Liver (tissue), 9 donors: ENCODE measurements around the gene MYB. TPM values are rescaled to one million over a fixed set of nuclear protein-coding genes. Genes with fewer than 3 reads are reported as not detected.

Experiments
- DNase-seq: peaks from one replicate; pipeline ENCODE4 v3.0.0-alpha.2; 2017; ENCODE audit warnings: low spot score
- H3K27ac ChIP-seq, 2 donors: one replicate each; pipeline ENCODE4 v1.7.0; 2013; ENCODE audit warnings: inconsistent platforms in 2 of 2, low read length in 2 of 2, control low read depth in 1 of 2, low read depth in 1 of 2, mild to moderate bottlenecking in 1 of 2
- H3K27me3 ChIP-seq, 4 donors: one replicate each; pipeline versions ENCODE4 v1.6.1 to v1.7.0; 2013; ENCODE audit warnings: low read length in 3 of 4, inconsistent platforms in 1 of 4, mild to moderate bottlenecking in 1 of 4, moderate library complexity in 1 of 4; ENCODE audit not compliant: control insufficient read depth in 4 of 4, insufficient read depth in 4 of 4
- H3K36me3 ChIP-seq, 4 donors: one replicate each; pipeline versions ENCODE4 v1.6.1 to v1.7.0; 2013; ENCODE audit warnings: low read length in 3 of 4, mild to moderate bottlenecking in 3 of 4, low read depth in 1 of 4, moderate library complexity in 1 of 4; ENCODE audit not compliant: control insufficient read depth in 4 of 4, insufficient read depth in 3 of 4
- H3K4me1 ChIP-seq, 4 donors: one replicate each; pipeline versions ENCODE4 v1.6.1 to v1.7.0; 2013; ENCODE audit warnings: low read length in 3 of 4, mild to moderate bottlenecking in 3 of 4, moderate library complexity in 1 of 4; ENCODE audit not compliant: control insufficient read depth in 4 of 4, insufficient read depth in 4 of 4
- H3K4me3 ChIP-seq, 3 donors: one replicate each; pipeline versions ENCODE4 v1.6.1 to v1.7.0; 2013; ENCODE audit warnings: low read length in 3 of 3, control low read depth in 1 of 3, low read depth in 1 of 3, mild to moderate bottlenecking in 1 of 3
- H3K9ac ChIP-seq, 2 donors: one replicate each; pipeline ENCODE4 v1.7.0; 2013; ENCODE audit warnings: low read length in 2 of 2, mild to moderate bottlenecking in 2 of 2, moderate library complexity in 2 of 2, control low read depth in 1 of 2, low read depth in 1 of 2
- H3K9me3 ChIP-seq, 4 donors: one replicate each; pipeline versions ENCODE4 v1.6.1 to v1.7.0; 2013; ENCODE audit warnings: low read length in 3 of 4; ENCODE audit not compliant: control insufficient read depth in 4 of 4
- ATF3 ChIP-seq: IDR thresholded peaks from 2 replicates; pipeline ENCODE4 v1.6.1; 2016; ENCODE audit warnings: antibody characterized with exemption
- CTCF ChIP-seq: fragments of 150-350 bp; IDR thresholded peaks from 2 replicates; pipeline ENCODE4 v1.5.1; 2017; ENCODE audit warnings: improper control_type of control experiment, low read depth, low read length; ENCODE audit not compliant: missing input control
- EGR1 ChIP-seq, 2 donors: IDR thresholded peaks; 2 replicates each; pipeline ENCODE4 v1.6.1; 2016 to 2018; ENCODE audit warnings: antibody characterized with exemption in 2 of 2, low read depth in 2 of 2
- FOXA1 ChIP-seq: IDR thresholded peaks from 2 replicates; pipeline ENCODE4 v1.6.1; 2016; ENCODE audit warnings: antibody characterized with exemption
- FOXA2 ChIP-seq: IDR thresholded peaks from 2 replicates; pipeline ENCODE4 v1.6.1; 2016; ENCODE audit warnings: antibody characterized with exemption
- GABPA ChIP-seq, 2 donors: IDR thresholded peaks in 1 of 2; conservative IDR thresholded peaks in 1 of 2; 2 replicates each; pipeline ENCODE4 v1.6.1; 2016; ENCODE audit warnings: antibody characterized with exemption in 2 of 2, mild to moderate bottlenecking in 1 of 2, moderate library complexity in 1 of 2
- HNF4A ChIP-seq, 2 donors: conservative IDR thresholded peaks; 2 replicates each; pipeline ENCODE4 v1.6.1; 2016; ENCODE audit warnings: antibody characterized with exemption in 2 of 2, mild to moderate bottlenecking in 2 of 2
- HNF4G ChIP-seq: IDR thresholded peaks from 2 replicates; pipeline ENCODE4 v1.6.1; 2016; ENCODE audit warnings: antibody characterized with exemption
- JUND ChIP-seq, 2 donors: IDR thresholded peaks; 2 replicates each; pipeline ENCODE4 v1.6.1; 2016; ENCODE audit warnings: antibody characterized with exemption in 2 of 2
- MAX ChIP-seq: IDR thresholded peaks from 2 replicates; pipeline ENCODE4 v1.6.1; 2016; ENCODE audit warnings: antibody characterized with exemption
- NR2F2 ChIP-seq: IDR thresholded peaks from 2 replicates; pipeline ENCODE4 v1.6.1; 2016; ENCODE audit warnings: antibody characterized with exemption
- RAD21 ChIP-seq, 2 donors: IDR thresholded peaks; 2 replicates each; pipeline ENCODE4 v1.6.1; 2016; ENCODE audit warnings: antibody characterized with exemption in 2 of 2, mild to moderate bottlenecking in 2 of 2
- REST ChIP-seq: IDR thresholded peaks from 2 replicates; pipeline ENCODE4 v1.6.1; 2016; ENCODE audit warnings: antibody characterized with exemption, mild to moderate bottlenecking
- RXRA ChIP-seq, 2 donors: IDR thresholded peaks; 2 replicates each; pipeline ENCODE4 v1.6.1; 2017 to 2018; ENCODE audit warnings: antibody characterized with exemption in 2 of 2, mild to moderate bottlenecking in 1 of 2
- SP1 ChIP-seq: IDR thresholded peaks from 2 replicates; pipeline ENCODE4 v1.6.1; 2018; ENCODE audit warnings: antibody characterized with exemption, mild to moderate bottlenecking
- TAF1 ChIP-seq: conservative IDR thresholded peaks from 2 replicates; pipeline ENCODE4 v1.6.1; 2016; ENCODE audit warnings: antibody characterized with exemption, mild to moderate bottlenecking
- YY1 ChIP-seq: IDR thresholded peaks from 2 replicates; pipeline ENCODE4 v1.6.1; 2016; ENCODE audit warnings: antibody characterized with exemption, mild to moderate bottlenecking
- ZBTB33 ChIP-seq: IDR thresholded peaks from 2 replicates; pipeline ENCODE4 v1.6.1; 2016; ENCODE audit warnings: antibody characterized with exemption
- WGBS: extraction: QIAGEN DNeasy Blood & Tissue Kit; methylation state at CpG from one replicate; pipeline ENCODE4 v1.1.7; 2013; 5-methylcytosine and 5-hydroxymethylcytosine counted together
- polyA plus RNA-seq, 2 donors: library from polyadenylated mRNA; stranded (reverse) in 1 of 2; unstranded in 1 of 2; fragments of 200-250 nt in 1 of 2; fragments of >200 nt in 1 of 2; fragmentation: Nextera tagmentation in 1 of 2; extraction: Ambion mirVana in 1 of 2; gene quantifications; one replicate each; pipeline versions ENCODE4 v1.2.1 to v1.2.3, GENCODE V29; 2013 to 2015
- total RNA-seq, 2 donors: library from RNA; depleted of rRNA; stranded (reverse); fragments of >200 nt; gene quantifications; one replicate each; pipeline ENCODE4 v1.2.3, GENCODE V29; 2014
- donor health status: healthy.
- donor health status: healthy.
- donor health status: healthy.
- donor health status: healthy.
- donor health status: healthy.

MYB gene
- total and polyA plus RNA-seq, 4 donors: 0.08 to 19.8 (median 0.11) TPM

GRCh38 chr6:135159531-135159930 is 21.6 kb upstream of the MYB start:
- Histone ChIP-seq H3K27ac (no peak overlapping the region), H3K4me1 (no peaks in the 10 kb centered on the region), H3K36me3 (no peaks in the 10 kb centered on the region), H3K9me3 (no peaks in the 10 kb centered on the region), H3K27me3 (no peaks in the 10 kb centered on the region), H3K9ac (no peak overlapping the region), H3K4me3 (no peak overlapping the region)
- TF ChIP-seq ZBTB33: no peak
- no peak for TF ChIP-seq TAF1
- no peak for TF ChIP-seq JUND (IDR thresholded peaks at IDR 0.05)
- TF ChIP-seq HNF4A (conservative IDR thresholded peaks at IDR 0.05): no peak
- no peak for TF ChIP-seq FOXA2
- no peak for TF ChIP-seq FOXA1
- TF ChIP-seq CTCF: no peak
- no peak for TF ChIP-seq REST
- no peak for TF ChIP-seq YY1
- no peak for TF ChIP-seq ATF3
- TF ChIP-seq GABPA (IDR thresholded peaks at IDR 0.05 in 1 of 2, conservative IDR thresholded peaks at IDR 0.05 in 1 of 2): no peak
- no peak for TF ChIP-seq HNF4G
- TF ChIP-seq RAD21 (IDR thresholded peaks at IDR 0.05): no peak
- no peak for TF ChIP-seq MAX
- TF ChIP-seq EGR1 (IDR thresholded peaks at IDR 0.05; ENCODE audit: low read depth in 2 of 2): no peak
- no peak for TF ChIP-seq NR2F2
- TF ChIP-seq SP1: no peak
- no peak for TF ChIP-seq RXRA (IDR thresholded peaks at IDR 0.05)
- 76% methylated on average over 3 of the region's 3 CpGs for WGBS
- DNase-seq: no peak
